HEK293 (cell line): ENCODE measurements around the gene STRA6.
A peak's percentile ranks its signal among the peaks of the same experiment; 100 is the strongest.

Source experiments
- CTCF ChIA-PET: fragments of 350-600 bp; formaldehyde crosslinking; extraction: SDS; loops from one replicate; lab custom pipeline; 2021; ENCODE audit warnings: antibody characterized with exemption; lab: Yijun Ruan, JAX
- POLR2A ChIA-PET: fragments of 300-600 bp; formaldehyde crosslinking; extraction: SDS; loops from one replicate; lab custom pipeline; 2020; ENCODE audit warnings: antibody characterized with exemption, inconsistent platforms; lab: Yijun Ruan, JAX
- H3K27ac ChIP-seq: fragments of 200-500 bp; sonication (Bioruptor generic); 2 replicates; pipeline ENCODE4 v1.5.1; 2014; ENCODE audit warnings: low read depth, low read length, control low read depth, inconsistent platforms; ENCODE audit errors: extremely low read depth
- H3K36me3 ChIP-seq, 2 experiments: fragments of 200-500 bp in 1 of 2; sonication (Bioruptor generic) in 1 of 2; 1 replicate in 1 of 2; 2 replicates in 1 of 2; pipeline ENCODE4 v1.5.1; 2014 to 2017; ENCODE audit warnings: inconsistent platforms in 2 of 2, low read length in 2 of 2; ENCODE audit not compliant: control insufficient read depth in 2 of 2, insufficient read depth in 1 of 2
- H3K4me1 ChIP-seq: fragments of 200-500 bp; sonication (Bioruptor generic); 2 replicates; pipeline ENCODE4 v1.5.1; 2014; ENCODE audit warnings: mild to moderate bottlenecking, low read length, inconsistent platforms; ENCODE audit not compliant: control insufficient read depth, insufficient read depth
- H3K4me3 ChIP-seq: 2 replicates; pipeline ENCODE4 v1.5.1; 2011; ENCODE audit warnings: low read depth, mild to moderate bottlenecking, control low read depth, low read length, moderate library complexity
- H3K9me3 ChIP-seq: fragments of 200-500 bp; sonication (Bioruptor generic); 2 replicates; pipeline ENCODE4 v1.5.1; 2014; ENCODE audit warnings: low read depth, low read length, inconsistent platforms; ENCODE audit not compliant: control insufficient read depth, insufficient read depth
- GLI4 ChIP-seq: fragments of 450-650 bp; formaldehyde crosslinking; IDR thresholded peaks from 2 replicates; pipeline ENCODE4 v1.5.1; 2016; ENCODE audit warnings: missing biosample characterization, missing genetic modification characterization
- KLF1 ChIP-seq: fragments of 450-650 bp; formaldehyde crosslinking; IDR thresholded peaks from 2 replicates; pipeline ENCODE4 v1.5.1; 2016; ENCODE audit warnings: missing biosample characterization, missing genetic modification characterization
- KLF7 ChIP-seq: fragments of 450-650 bp; formaldehyde crosslinking; IDR thresholded peaks from 2 replicates; pipeline ENCODE4 v1.5.1; 2016; ENCODE audit warnings: missing biosample characterization, missing genetic modification characterization, borderline replicate concordance
- PRDM1 ChIP-seq: fragments of 450-650 bp; formaldehyde crosslinking; IDR thresholded peaks from 2 replicates; pipeline ENCODE4; 2016; ENCODE audit warnings: missing biosample characterization, missing genetic modification characterization
- REPIN1 ChIP-seq: fragments of 450-650 bp; formaldehyde crosslinking; IDR thresholded peaks from 2 replicates; pipeline ENCODE4 v1.5.1; 2017; ENCODE audit warnings: missing biosample characterization, missing genetic modification characterization, low read depth
- ZBTB48 ChIP-seq: fragments of 450-650 bp; formaldehyde crosslinking; IDR thresholded peaks from 2 replicates; pipeline ENCODE4 v1.5.1; 2016; ENCODE audit warnings: missing biosample characterization, missing genetic modification characterization
- ZFHX2 ChIP-seq: fragments of 450-650 bp; formaldehyde crosslinking; conservative IDR thresholded peaks from 2 replicates; pipeline ENCODE4 v1.5.1; 2016; ENCODE audit warnings: missing biosample characterization, missing genetic modification characterization
- ZNF175 ChIP-seq: fragments of 450-650 bp; formaldehyde crosslinking; IDR thresholded peaks from 2 replicates; pipeline ENCODE4 v1.5.1; 2016; ENCODE audit warnings: missing biosample characterization, missing genetic modification characterization
- ZNF24 ChIP-seq: fragments of 450-650 bp; formaldehyde crosslinking; IDR thresholded peaks from 2 replicates; pipeline ENCODE4 v1.5.1; 2016; ENCODE audit warnings: missing biosample characterization, missing genetic modification characterization
- ZNF335 ChIP-seq: fragments of 450-650 bp; formaldehyde crosslinking; conservative IDR thresholded peaks from 2 replicates; pipeline ENCODE4 v1.5.1; 2016; ENCODE audit warnings: missing biosample characterization, missing genetic modification characterization
- ZNF391 ChIP-seq: fragments of 450-650 bp; formaldehyde crosslinking; IDR thresholded peaks from 2 replicates; pipeline ENCODE4 v1.5.1; 2016; ENCODE audit warnings: low read depth, missing biosample characterization, missing genetic modification characterization, borderline replicate concordance
- ZNF426 ChIP-seq: fragments of 450-650 bp; formaldehyde crosslinking; IDR thresholded peaks from 2 replicates; pipeline ENCODE4 v1.5.1; 2017; ENCODE audit warnings: missing biosample characterization, missing genetic modification characterization, mild to moderate bottlenecking, inconsistent platforms, moderate library complexity
- ZNF433 ChIP-seq: fragments of 450-650 bp; formaldehyde crosslinking; IDR thresholded peaks from 2 replicates; pipeline ENCODE4 v1.5.1; 2016; ENCODE audit warnings: missing biosample characterization, missing genetic modification characterization, low read depth
- ZNF529 ChIP-seq: fragments of 450-650 bp; formaldehyde crosslinking; IDR thresholded peaks from 2 replicates; pipeline ENCODE4 v1.5.1; 2017; ENCODE audit warnings: missing genetic modification characterization, missing biosample characterization; ENCODE audit not compliant: insufficient replicate concordance
- ZNF544 ChIP-seq: fragments of 450-650 bp; formaldehyde crosslinking; IDR thresholded peaks from 2 replicates; pipeline ENCODE4 v1.5.0; 2017; ENCODE audit warnings: missing biosample characterization, missing genetic modification characterization
- ZNF561 ChIP-seq: fragments of 450-650 bp; IDR thresholded peaks from 2 replicates; pipeline ENCODE4 v1.5.1; 2018; ENCODE audit warnings: missing biosample characterization, missing genetic modification characterization, borderline replicate concordance
- ZNF623 ChIP-seq: fragments of 450-650 bp; formaldehyde crosslinking; IDR thresholded peaks from 2 replicates; pipeline ENCODE4 v1.5.1; 2016; ENCODE audit warnings: missing biosample characterization, missing genetic modification characterization
- ZNF624 ChIP-seq: fragments of 450-650 bp; formaldehyde crosslinking; IDR thresholded peaks from 2 replicates; pipeline ENCODE4 v1.5.1; 2017; ENCODE audit warnings: missing biosample characterization, missing genetic modification characterization
- ZNF701 ChIP-seq: fragments of 450-650 bp; formaldehyde crosslinking; IDR thresholded peaks from 2 replicates; pipeline ENCODE4 v1.5.1; 2016; ENCODE audit warnings: missing biosample characterization, missing genetic modification characterization
- TF ChIP-seq, protein P1 (sequence below): fragments of 450-650 bp; formaldehyde crosslinking; IDR thresholded peaks from 2 replicates; pipeline ENCODE4 v1.5.1; 2016; ENCODE audit warnings: missing biosample characterization, missing genetic modification characterization, borderline replicate concordance
- TF ChIP-seq, protein P2 (sequence below): sonication (generic); formaldehyde crosslinking; IDR thresholded peaks from 2 replicates; pipeline ENCODE4 v1.8.1; 2022; ENCODE audit warnings: mild to moderate bottlenecking, moderate library complexity, missing genetic modification reagents
- TF ChIP-seq, protein P3 (sequence below): fragments of 450-650 bp; formaldehyde crosslinking; IDR thresholded peaks from 2 replicates; pipeline ENCODE4 v1.5.1; 2016; ENCODE audit warnings: missing biosample characterization, missing genetic modification characterization
- TF ChIP-seq, protein P4 (sequence below): fragments of 450-650 bp; formaldehyde crosslinking; IDR thresholded peaks from 2 replicates; pipeline ENCODE4 v1.5.1; 2017; ENCODE audit warnings: missing biosample characterization, missing genetic modification characterization
- TF ChIP-seq, protein P5 (sequence below): fragments of 450-650 bp; formaldehyde crosslinking; IDR thresholded peaks from 2 replicates; pipeline ENCODE4 v1.5.1; 2017; ENCODE audit warnings: missing biosample characterization, mild to moderate bottlenecking, missing genetic modification characterization, moderate library complexity

STRA6 gene

DNA sequence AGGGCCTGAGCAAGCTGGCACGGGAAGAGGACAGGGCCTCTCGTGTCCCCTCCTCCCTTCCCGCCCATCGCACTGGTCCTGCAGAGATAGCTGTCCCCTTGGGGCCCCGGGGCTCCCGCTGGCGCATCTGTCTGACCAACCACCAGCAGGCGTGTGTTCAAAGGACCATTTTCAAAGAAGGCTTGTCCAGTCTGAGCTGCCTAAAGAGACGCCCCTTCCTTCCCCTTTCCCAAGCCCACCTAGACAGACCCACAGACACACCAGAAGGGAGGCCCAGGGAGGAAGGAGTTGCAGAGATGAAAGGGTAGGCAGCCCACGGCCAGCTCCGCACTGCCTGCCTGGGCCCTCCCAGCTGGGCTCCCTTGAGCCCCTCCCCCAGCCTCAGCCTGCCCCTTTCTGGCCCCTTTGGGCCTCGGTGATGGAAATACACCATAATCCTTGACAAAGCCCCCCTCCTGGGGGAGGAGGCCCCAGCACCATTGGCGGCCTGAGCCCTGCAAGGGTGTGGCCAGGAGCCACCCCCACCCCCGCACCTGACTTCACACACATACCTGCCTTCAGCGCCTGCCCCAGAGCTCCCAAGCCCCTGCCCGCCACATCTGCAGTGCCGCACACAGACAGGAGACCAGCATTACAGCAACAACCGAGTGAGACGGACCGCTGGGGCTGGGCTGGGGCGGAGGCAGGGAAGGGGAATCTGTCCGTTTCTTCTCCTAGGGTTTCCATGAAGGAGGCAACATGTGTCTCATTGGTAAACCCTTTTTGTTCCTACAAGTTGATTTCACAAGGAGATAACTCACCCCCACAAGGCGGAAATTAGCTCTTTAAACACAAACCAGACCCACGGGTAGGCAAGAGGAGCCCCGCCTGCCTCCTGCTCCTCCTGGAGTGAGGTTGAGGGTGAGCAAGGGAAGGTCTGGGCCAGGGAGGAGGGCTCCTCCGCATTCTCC lies at the start of gene STRA6 (continued):
- TF ChIP-seq ZNF623 (tag by site-specific recombination), result no peak
- TF ChIP-seq ZNF24 (tag by site-specific recombination), result 0 out of 2 replicates have a peak, but pooled peaks have one; percentile 9
- no peak for TF ChIP-seq ZNF391 (tag by site-specific recombination)
- TF ChIP-seq ZNF426 (tag by site-specific recombination), result no peak
- TF ChIP-seq ZNF561 (tag by site-specific recombination), result peak; percentile 45; the same call in 1 of the 2 replicates
- TF ChIP-seq, protein P1, sequence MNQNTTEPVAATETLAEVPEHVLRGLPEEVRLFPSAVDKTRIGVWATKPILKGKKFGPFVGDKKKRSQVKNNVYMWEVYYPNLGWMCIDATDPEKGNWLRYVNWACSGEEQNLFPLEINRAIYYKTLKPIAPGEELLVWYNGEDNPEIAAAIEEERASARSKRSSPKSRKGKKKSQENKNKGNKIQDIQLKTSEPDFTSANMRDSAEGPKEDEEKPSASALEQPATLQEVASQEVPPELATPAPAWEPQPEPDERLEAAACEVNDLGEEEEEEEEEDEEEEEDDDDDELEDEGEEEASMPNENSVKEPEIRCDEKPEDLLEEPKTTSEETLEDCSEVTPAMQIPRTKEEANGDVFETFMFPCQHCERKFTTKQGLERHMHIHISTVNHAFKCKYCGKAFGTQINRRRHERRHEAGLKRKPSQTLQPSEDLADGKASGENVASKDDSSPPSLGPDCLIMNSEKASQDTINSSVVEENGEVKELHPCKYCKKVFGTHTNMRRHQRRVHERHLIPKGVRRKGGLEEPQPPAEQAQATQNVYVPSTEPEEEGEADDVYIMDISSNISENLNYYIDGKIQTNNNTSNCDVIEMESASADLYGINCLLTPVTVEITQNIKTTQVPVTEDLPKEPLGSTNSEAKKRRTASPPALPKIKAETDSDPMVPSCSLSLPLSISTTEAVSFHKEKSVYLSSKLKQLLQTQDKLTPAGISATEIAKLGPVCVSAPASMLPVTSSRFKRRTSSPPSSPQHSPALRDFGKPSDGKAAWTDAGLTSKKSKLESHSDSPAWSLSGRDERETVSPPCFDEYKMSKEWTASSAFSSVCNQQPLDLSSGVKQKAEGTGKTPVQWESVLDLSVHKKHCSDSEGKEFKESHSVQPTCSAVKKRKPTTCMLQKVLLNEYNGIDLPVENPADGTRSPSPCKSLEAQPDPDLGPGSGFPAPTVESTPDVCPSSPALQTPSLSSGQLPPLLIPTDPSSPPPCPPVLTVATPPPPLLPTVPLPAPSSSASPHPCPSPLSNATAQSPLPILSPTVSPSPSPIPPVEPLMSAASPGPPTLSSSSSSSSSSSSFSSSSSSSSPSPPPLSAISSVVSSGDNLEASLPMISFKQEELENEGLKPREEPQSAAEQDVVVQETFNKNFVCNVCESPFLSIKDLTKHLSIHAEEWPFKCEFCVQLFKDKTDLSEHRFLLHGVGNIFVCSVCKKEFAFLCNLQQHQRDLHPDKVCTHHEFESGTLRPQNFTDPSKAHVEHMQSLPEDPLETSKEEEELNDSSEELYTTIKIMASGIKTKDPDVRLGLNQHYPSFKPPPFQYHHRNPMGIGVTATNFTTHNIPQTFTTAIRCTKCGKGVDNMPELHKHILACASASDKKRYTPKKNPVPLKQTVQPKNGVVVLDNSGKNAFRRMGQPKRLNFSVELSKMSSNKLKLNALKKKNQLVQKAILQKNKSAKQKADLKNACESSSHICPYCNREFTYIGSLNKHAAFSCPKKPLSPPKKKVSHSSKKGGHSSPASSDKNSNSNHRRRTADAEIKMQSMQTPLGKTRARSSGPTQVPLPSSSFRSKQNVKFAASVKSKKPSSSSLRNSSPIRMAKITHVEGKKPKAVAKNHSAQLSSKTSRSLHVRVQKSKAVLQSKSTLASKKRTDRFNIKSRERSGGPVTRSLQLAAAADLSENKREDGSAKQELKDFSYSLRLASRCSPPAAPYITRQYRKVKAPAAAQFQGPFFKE (tag by site-specific recombination), result no peak
- TF ChIP-seq ZNF544 (tag by site-specific recombination), result no peak
- peak; percentile 89 for TF ChIP-seq ZFHX2 (tag by site-specific recombination)

DNA sequence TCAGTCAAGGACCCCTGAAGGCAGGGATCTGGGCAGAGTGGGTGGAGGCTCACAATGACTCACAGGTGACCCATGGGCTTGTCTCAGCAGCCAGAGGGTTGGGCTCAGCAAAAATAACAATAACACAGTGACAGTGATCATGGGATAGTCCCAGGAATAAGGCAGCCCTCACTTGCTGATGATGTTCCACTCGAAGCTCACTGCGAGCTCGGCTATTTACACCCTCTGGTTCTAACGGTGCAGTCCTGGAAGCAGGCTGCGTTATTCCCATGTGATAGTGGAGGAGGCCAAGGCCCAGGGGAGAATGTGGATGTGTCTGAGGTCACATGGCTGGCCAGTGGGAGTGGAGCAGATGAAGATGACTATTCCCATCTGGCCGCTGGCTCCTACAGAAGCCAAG lies 49.7 kb upstream of the STRA6 start:
- H3K4me1 ChIP-seq, result no peaks in the 10 kb centered on the region
- no peaks in the 10 kb centered on the region for H3K9me3 ChIP-seq
- POLR2A ChIA-PET, result interaction anchor here (1.6 kb wide), 1 partner anchor 56 kb away, joined by 3 read pairs; no protein-coding TSS in a partner anchor
- no peak overlapping the region for H3K4me3 ChIP-seq
- no peak overlapping the region for H3K27ac ChIP-seq
- no peaks in the 10 kb centered on the region for H3K36me3 ChIP-seq
- CTCF ChIA-PET, result interaction anchor here (0.6 to 0.7 kb wide), 2 partner anchors 9 to 51 kb away, joined by 3 to 4 read pairs; no protein-coding TSS in a partner anchor
- TF ChIP-seq KLF7 (tag by site-specific recombination) (no peak), ZNF175 (tag by site-specific recombination) (no peak), GLI4 (tag by site-specific recombination) (no peak), KLF1 (tag by site-specific recombination) (peak; percentile 27; the same call in 1 of the 2 replicates), ZNF433 (no peak), ZNF701 (tag by site-specific recombination) (no peak), ZBTB48 (tag by site-specific recombination) (no peak), ZNF529 (tag by site-specific recombination) (no peak), ZNF624 (tag by site-specific recombination) (no peak), ZFHX2 (tag by site-specific recombination) (peak; percentile 32; the same call in 1 of the 2 replicates), PRDM1 (tag by site-specific recombination) (no peak), REPIN1 (tag by site-specific recombination) (no peak), ZNF335 (tag by site-specific recombination) (peak; percentile 42)
- TF ChIP-seq, protein P2, sequence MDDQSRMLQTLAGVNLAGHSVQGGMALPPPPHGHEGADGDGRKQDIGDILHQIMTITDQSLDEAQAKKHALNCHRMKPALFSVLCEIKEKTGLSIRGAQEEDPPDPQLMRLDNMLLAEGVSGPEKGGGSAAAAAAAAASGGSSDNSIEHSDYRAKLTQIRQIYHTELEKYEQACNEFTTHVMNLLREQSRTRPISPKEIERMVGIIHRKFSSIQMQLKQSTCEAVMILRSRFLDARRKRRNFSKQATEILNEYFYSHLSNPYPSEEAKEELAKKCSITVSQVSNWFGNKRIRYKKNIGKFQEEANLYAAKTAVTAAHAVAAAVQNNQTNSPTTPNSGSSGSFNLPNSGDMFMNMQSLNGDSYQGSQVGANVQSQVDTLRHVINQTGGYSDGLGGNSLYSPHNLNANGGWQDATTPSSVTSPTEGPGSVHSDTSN (CRISPR knock-in tag), result no peak
- TF ChIP-seq, protein P3, sequence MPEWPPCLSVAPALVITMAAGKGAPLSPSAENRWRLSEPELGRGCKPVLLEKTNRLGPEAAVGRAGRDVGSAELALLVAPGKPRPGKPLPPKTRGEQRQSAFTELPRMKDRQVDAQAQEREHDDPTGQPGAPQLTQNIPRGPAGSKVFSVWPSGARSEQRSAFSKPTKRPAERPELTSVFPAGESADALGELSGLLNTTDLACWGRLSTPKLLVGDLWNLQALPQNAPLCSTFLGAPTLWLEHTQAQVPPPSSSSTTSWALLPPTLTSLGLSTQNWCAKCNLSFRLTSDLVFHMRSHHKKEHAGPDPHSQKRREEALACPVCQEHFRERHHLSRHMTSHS, result no peak
- TF ChIP-seq, protein P4, sequence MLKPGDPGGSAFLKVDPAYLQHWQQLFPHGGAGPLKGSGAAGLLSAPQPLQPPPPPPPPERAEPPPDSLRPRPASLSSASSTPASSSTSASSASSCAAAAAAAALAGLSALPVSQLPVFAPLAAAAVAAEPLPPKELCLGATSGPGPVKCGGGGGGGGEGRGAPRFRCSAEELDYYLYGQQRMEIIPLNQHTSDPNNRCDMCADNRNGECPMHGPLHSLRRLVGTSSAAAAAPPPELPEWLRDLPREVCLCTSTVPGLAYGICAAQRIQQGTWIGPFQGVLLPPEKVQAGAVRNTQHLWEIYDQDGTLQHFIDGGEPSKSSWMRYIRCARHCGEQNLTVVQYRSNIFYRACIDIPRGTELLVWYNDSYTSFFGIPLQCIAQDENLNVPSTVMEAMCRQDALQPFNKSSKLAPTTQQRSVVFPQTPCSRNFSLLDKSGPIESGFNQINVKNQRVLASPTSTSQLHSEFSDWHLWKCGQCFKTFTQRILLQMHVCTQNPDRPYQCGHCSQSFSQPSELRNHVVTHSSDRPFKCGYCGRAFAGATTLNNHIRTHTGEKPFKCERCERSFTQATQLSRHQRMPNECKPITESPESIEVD (tag by site-specific recombination), result no peak
- TF ChIP-seq, protein P5, sequence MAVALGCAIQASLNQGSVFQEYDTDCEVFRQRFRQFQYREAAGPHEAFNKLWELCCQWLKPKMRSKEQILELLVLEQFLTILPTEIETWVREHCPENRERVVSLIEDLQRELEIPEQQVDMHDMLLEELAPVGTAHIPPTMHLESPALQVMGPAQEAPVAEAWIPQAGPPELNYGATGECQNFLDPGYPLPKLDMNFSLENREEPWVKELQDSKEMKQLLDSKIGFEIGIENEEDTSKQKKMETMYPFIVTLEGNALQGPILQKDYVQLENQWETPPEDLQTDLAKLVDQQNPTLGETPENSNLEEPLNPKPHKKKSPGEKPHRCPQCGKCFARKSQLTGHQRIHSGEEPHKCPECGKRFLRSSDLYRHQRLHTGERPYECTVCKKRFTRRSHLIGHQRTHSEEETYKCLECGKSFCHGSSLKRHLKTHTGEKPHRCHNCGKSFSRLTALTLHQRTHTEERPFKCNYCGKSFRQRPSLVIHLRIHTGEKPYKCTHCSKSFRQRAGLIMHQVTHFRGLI (tag by site-specific recombination), result peak; percentile 96
